Stimulated activated CD8-positive, alpha-beta memory T cell treated with anti-CD3 and anti-CD28 coated beads, Interleukin-2, amount 100 ng/mL, for 48 hours (primary cell): ENCODE results near the gene NT5M.
A peak's percentile ranks its signal among the peaks of the same experiment; 100 is the strongest.
"Not testable (repeated sequence)": the region's sequence is repeated elsewhere in the genome, so short reads cannot be mapped to it uniquely, and the experiment has no call there.

Source experiments
- DNase-seq, 2 donors: peaks; one replicate each; pipeline ENCODE4 v3.0.0-alpha.2; 2020; ENCODE audit warnings: low read depth in 2 of 2

The NT5M gene

GRCh38 chr17:17301659-17302058, 1.5 kb upstream of the NT5M start:
- DNase-seq: not testable (repeated sequence)

DNA sequence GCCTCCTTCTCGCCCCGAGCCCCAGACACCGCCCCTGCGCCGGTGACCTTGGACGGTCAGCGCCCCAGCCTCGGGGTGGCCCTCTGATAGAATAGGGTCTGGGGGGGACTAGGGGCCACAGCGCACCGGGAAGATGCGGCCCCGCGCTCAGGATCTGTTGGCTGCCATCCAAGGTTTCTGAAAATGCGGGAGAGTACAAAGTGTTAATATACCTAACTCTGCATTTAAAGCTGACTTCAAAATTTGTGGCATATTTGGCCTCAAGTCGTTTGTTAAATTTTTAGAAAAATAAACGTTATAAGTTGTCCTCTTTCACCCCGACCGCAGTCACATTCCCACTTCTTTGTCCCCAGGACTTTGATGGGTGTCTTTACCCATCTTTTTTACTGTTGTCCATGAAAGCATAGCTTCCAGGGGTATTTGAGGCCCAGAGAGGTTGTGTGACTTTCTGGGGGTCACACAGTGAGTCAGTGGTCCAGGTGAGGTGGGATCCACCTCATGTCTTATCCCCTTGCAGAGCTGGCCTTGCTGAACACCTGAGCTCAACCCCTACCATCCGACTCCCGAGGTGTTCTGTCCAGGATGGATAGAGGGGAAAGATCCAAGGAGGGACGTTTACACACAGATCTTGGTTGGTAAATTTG, 796 bp downstream of the NT5M start:
- DNase-seq: no peak

GRCh38 chr17:17304521-17304985, 1.4 kb downstream of the NT5M start:
- no peak for DNase-seq

DNA sequence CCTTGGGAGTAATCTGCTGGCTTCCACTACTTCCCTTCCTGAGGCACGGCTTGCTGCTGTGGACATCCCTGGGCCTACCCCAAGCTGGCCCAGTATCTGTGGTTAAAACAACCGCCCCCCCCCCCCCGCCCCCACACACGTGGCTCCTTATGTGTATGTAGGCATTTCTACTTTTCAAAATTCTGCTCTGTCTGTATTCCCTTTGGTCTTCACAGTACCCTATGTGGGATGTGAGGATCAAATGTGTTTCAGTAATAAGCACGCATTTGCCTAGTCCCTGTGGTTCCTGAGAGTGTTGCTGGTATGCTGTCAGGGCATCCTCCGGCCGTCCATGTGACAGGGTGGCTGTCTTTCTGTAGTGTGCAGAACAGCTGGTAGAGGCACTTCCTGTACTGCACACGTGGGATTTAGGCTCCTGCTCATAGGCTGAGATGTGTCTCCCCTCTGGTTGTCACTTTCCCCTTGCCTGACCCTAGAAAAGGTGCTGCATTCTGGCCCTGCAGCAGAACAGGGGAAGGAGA, 2.2 kb downstream of the NT5M start:
- peak in 1 of 2 donors; percentile 15 for DNase-seq

GRCh38 chr17:17309356-17309755, 6.2 kb downstream of the NT5M start:
- no peak for DNase-seq

DNA sequence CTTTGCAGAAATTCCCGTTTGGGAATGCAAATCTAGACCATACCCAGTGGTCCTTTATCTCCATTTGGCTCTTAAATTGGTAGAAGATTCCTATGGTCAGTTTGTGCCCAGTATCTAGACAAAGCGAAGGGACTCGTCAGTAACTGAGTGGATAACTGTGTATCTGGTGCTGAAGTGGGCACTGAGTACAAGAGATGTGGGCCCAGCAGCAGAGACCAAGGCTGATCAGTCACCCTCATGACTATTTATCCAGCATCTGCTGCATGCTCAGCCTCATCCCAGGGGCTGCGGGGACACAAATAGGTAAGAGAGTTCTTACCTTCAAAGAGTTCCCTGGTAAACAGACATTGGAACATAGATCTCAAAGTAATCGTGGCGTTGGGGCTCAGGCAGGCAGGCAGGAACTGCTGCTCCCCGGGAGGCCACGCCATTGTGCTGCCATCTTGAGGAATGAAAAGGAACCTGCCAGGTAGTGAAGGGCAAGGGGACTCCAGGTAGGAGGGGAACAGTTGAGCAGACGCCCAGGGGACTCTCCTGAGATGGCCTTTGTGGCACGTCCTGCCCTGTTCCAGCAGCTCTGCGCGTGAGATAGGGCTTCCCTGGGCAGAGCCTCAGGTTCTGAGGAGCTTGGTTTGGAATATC, 10.3 kb downstream of the NT5M start:
- peak; percentile 28 to 49 for DNase-seq

GRCh38 chr17:17314501-17315071, 11.4 kb downstream of the NT5M start:
- DNase-seq: no peak

DNA sequence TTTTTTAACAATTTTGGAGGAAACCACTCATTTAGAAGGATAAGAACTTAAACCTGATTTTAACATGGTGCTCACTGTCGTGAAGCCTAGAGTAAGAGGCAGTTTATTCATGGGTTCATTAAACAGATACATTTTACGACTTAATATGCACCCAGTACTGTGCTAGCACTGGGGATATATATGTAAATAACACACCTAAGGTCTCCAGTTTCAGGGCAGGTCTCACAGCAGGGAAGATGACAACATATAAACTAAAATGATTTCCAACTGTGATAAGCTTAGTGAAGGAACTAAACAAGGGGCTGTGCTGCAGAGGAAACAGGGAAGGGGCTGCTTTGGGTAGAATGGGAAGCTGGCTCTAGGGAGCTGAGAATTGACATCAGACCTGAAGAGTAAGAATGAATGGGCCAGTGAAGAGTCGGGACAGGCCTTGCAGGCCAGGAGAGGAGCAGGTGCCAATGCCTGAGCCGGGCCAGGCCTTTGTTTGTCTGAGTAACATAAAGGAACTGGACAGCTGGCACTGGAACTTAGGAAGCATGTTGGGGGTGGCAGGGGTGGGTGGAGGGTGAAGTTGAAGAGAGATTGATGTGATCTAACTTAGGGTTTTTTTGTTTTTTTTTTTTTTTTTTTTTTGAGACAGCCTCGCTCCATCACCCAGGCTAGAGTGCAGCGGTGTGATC, 12.1 kb downstream of the NT5M start:
- DNase-seq: no peak

GRCh38 chr17:17320188-17320910, 17.2 kb downstream of the NT5M start:
- DNase-seq: no peak

DNA sequence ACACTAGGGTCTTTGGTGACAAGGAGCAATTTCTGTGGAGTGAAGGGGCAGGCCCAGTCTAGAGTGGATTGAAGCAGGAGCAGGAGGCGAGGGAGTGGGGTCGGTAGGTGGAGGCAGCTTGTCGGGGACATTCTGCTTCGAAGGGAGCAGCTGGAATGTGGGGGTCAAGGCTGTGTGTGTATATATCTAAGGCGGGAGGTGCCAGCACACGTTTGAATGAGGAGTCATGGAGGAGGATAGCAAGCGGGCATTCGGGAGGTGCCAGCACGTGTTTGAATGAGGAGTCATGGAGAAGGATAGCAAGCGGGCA, 17.7 kb downstream of the NT5M start:
- DNase-seq: no peak

DNA sequence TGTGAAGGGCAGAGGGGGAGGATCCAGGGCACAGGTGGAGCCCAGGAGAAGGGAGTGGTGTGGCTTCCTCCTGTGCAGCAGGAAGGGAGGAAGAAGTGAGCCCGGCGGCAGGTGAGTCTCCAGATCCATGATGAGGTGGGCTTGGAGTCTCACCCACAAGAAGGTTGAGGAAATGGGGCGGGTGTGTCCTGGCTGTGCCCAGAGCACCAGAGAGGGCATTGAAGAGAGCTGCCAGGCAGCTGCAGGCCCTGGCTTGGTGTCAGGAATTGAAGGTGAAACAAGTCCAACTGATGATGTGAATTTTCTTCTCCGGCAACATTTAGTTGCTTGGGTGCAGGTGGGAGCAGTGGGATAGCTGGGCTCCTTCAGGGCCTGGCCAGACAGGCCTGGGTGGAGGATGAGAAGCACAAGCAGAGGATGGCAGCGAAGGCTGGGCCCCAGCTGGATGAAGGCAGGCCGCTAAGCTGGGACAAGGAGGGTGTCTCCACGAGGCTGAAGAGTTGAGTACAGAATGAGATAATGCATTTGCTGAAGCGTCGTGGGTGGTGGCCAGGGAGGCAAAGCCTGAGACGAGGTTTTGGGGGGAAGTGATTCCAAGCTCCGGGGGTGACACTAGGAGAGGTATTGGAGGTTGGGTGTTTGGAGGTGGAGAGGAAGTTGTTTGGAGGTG, 18.3 kb downstream of the NT5M start:
- DNase-seq: no peak

GRCh38 chr17:17322516-17323510, 19.6 kb downstream of the NT5M start:
- no peak for DNase-seq

- no peak for DNase-seq
Measured at GRCh38 chr17:17324616-17325015, 21.4 kb downstream of the NT5M start.

DNA sequence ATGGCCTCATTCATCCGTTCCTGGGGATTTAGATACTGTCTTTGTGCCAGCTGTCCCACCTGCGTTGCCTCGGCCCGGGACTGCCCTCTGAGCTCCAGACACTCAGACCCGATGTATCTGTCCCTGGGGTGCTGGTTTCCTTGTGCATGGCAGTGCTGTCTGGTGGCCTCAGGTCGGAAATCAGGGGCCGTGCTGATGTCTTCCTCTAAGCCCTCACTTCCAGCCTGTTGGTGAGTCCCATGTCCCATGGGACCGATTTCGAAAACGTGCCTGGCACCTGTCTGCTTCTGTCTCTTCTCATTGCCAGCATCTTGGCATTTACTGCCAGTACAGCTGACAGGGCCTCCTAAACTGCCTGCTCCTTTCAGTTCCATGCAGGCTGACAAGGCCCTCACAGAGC, 22.1 kb downstream of the NT5M start:
- DNase-seq: no peak

DNA sequence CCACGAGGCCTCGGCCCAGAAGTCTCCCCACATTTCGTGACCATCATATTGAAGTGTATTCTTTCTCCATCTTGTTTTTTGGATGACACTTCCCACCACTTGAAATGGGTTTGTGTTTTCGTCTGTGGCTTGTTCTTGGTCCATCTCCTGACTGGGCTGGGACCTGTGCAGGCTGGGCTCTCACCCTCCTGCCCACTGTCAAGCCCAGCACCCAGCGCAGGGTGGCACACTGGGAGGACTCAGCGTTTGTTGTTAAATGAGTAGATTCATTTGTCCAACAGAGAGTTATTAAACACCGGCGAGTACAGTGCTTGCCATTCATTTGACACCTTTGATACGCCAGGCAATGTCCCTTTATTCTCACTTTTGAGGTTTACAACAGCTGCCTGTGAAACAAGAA, 22.6 kb downstream of the NT5M start:
- DNase-seq: no peak

GRCh38 chr17:17326275-17326875, 23.2 kb downstream of the NT5M start:
- no peak for DNase-seq

- no peak for DNase-seq
Measured at GRCh38 chr17:17328251-17328650, 25.1 kb downstream of the NT5M start.

GRCh38 chr17:17341452-17341851, 38.3 kb downstream of the NT5M start:
- no peak for DNase-seq

GRCh38 chr17:17342242-17342945, 39.2 kb downstream of the NT5M start:
- no peak for DNase-seq
